ENCODE results near the gene DNAH17. TPM values are rescaled to one million over a fixed set of nuclear protein-coding genes. Genes with fewer than 3 reads are reported as not detected.

The DNAH17 gene
- total RNA-seq, 1 donor from 2014 or later = 0.25 TPM

- TF ChIP-seq CTCF (IDR thresholded peaks at IDR 0.05; ENCODE audit: insufficient read depth, low read length, poor library complexity, severe bottlenecking) = no peak
- H3K4me3 ChIP-seq (ENCODE audit: low read depth, low read length) = no peak overlapping the region
- no peak for DNase-seq (ENCODE audit: low read depth)
- H3K27me3 ChIP-seq (ENCODE audit: control insufficient read depth, insufficient read depth, low read length) = no peaks in the 10 kb centered on the region
- H3K36me3 ChIP-seq (ENCODE audit: control insufficient read depth, insufficient read depth, low read length) = no peaks in the 10 kb centered on the region
Observed at GRCh38 chr17:78494696-78495330, 82.4 kb downstream of the DNAH17 start.

- Histone ChIP-seq H3K4me3 (ENCODE audit: low read depth, low read length) (no peak overlapping the region), H3K36me3 (ENCODE audit: control insufficient read depth, insufficient read depth, low read length) (no peaks in the 10 kb centered on the region), H3K27me3 (ENCODE audit: control insufficient read depth, insufficient read depth, low read length) (no peaks in the 10 kb centered on the region)
- DNase-seq (ENCODE audit: low read depth) = no peak
- no peak for TF ChIP-seq CTCF (IDR thresholded peaks at IDR 0.05; ENCODE audit: insufficient read depth, low read length, poor library complexity, severe bottlenecking)
Observed at GRCh38 chr17:78493853-78494695, 83.1 kb downstream of the DNAH17 start.

GRCh38 chr17:78493450-78493849 lies 83.7 kb downstream of the DNAH17 start:
- Histone ChIP-seq H3K4me3 (ENCODE audit: low read depth, low read length) (no peak overlapping the region), H3K27me3 (ENCODE audit: control insufficient read depth, insufficient read depth, low read length) (no peaks in the 10 kb centered on the region), H3K36me3 (ENCODE audit: control insufficient read depth, insufficient read depth, low read length) (no peaks in the 10 kb centered on the region)
- no peak for DNase-seq (ENCODE audit: low read depth)
- no peak for TF ChIP-seq CTCF (IDR thresholded peaks at IDR 0.05; ENCODE audit: insufficient read depth, low read length, poor library complexity, severe bottlenecking)

GRCh38 chr17:78492116-78492799 lies 84.9 kb downstream of the DNAH17 start:
- no peak for TF ChIP-seq CTCF (IDR thresholded peaks at IDR 0.05; ENCODE audit: insufficient read depth, low read length, poor library complexity, severe bottlenecking)
- no peak for DNase-seq (ENCODE audit: low read depth)
- H3K36me3 ChIP-seq (ENCODE audit: control insufficient read depth, insufficient read depth, low read length) = no peaks in the 10 kb centered on the region
- no peaks in the 10 kb centered on the region for H3K27me3 ChIP-seq (ENCODE audit: control insufficient read depth, insufficient read depth, low read length)
- H3K4me3 ChIP-seq (ENCODE audit: low read depth, low read length) = no peak overlapping the region

GRCh38 chr17:78491236-78492115 lies 85.7 kb downstream of the DNAH17 start:
- Histone ChIP-seq H3K36me3 (ENCODE audit: control insufficient read depth, insufficient read depth, low read length) (no peaks in the 10 kb centered on the region), H3K27me3 (ENCODE audit: control insufficient read depth, insufficient read depth, low read length) (no peaks in the 10 kb centered on the region), H3K4me3 (ENCODE audit: low read depth, low read length) (no peak overlapping the region)
- DNase-seq (ENCODE audit: low read depth) = no peak
- TF ChIP-seq CTCF (IDR thresholded peaks at IDR 0.05; ENCODE audit: insufficient read depth, low read length, poor library complexity, severe bottlenecking) = no peak
